Ovary (tissue), 3 donors: ENCODE data around the gene RIPOR3.

ENCODE experiments used
- EP300 ChIP-seq: sonication (generic); formaldehyde crosslinking; IDR thresholded peaks from one replicate; pipeline ENCODE4 v1.6.1; 2017; ENCODE audit warnings: antibody characterized with exemption
- TF ChIP-seq, protein P1 (sequence below), 3 donors: fragments of 450-650 bp in 2 of 3; fragments of 200-600 bp in 1 of 3; IDR thresholded peaks; one replicate each; pipeline versions ENCODE4 v1.5.1 to v1.8.0; 2016 to 2022; ENCODE audit warnings: antibody characterized with exemption in 3 of 3, mild to moderate bottlenecking in 1 of 3
- donor health status: DM: no; HTN: no; CAD: no.

DNA sequence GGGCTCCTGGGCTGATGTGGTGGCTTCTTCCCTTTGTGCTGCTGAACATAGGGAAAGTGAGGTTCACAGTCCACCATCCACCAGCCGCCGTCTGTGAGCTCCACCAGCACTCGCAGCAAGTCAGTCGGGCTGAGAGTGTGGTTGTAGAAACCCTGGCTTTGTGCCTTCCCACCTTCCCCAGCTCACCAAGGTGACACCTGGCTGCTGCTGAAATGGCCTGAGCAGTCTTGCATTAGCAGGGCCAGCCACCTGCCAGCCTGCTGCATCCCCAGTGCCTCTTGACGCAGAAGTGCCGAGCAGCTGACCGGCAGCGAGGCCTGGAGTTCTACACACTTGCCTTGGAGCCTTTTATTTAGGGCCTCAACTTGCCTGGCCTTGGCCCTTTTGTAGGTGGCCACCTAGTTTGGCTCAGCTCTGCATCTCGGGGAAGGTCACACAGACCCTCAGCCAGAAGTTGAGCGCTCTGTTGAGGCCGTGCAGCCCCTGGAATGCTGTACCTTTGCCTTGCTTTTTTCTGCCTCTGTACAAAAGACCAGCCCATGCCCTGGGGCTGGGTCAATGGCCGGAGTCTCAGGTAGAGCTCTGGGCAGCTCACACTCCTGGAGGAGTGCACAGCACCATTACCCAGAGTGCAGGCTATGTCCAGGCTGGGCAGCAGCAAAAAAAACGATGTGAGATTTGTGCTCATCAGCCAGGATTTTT lies 104.7 kb downstream of the RIPOR3 start:
- TF ChIP-seq, protein P1, sequence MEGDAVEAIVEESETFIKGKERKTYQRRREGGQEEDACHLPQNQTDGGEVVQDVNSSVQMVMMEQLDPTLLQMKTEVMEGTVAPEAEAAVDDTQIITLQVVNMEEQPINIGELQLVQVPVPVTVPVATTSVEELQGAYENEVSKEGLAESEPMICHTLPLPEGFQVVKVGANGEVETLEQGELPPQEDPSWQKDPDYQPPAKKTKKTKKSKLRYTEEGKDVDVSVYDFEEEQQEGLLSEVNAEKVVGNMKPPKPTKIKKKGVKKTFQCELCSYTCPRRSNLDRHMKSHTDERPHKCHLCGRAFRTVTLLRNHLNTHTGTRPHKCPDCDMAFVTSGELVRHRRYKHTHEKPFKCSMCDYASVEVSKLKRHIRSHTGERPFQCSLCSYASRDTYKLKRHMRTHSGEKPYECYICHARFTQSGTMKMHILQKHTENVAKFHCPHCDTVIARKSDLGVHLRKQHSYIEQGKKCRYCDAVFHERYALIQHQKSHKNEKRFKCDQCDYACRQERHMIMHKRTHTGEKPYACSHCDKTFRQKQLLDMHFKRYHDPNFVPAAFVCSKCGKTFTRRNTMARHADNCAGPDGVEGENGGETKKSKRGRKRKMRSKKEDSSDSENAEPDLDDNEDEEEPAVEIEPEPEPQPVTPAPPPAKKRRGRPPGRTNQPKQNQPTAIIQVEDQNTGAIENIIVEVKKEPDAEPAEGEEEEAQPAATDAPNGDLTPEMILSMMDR (IDR thresholded peaks at IDR 0.05): no peak
- no peak for TF ChIP-seq EP300
